HG03139 (cell line): Measurements from ENCODE around the gene FREM3.
A peak's percentile ranks its signal among the peaks of the same experiment; 100 is the strongest.
"Not testable (repeated sequence)": the region's sequence is repeated elsewhere in the genome, so short reads cannot be mapped to it uniquely, and the experiment has no call there.

Experiments
- ATAC-seq: cut with Tn5 transposase; IDR thresholded peaks from one replicate; pipeline ENCODE4 v1.9.1; 2021; ENCODE audit not compliant: unreplicated experiment

Gene FREM3

GRCh38 chr4:143586080-143586479, 114.4 kb downstream of the FREM3 start:
- ATAC-seq: no peak

GRCh38 chr4:143585548-143585947, 114.9 kb downstream of the FREM3 start:
- no peak for ATAC-seq

GRCh38 chr4:143581331-143581946, 119.0 kb downstream of the FREM3 start:
- no peak for ATAC-seq

- ATAC-seq: no peak
These were observed 125.1 kb downstream of the FREM3 start for GRCh38 chr4:143575331-143575730.

- ATAC-seq: no peak
These were observed 136.0 kb downstream of the FREM3 start for GRCh38 chr4:143564472-143564871.

GRCh38 chr4:143559757-143560147, 140.7 kb downstream of the FREM3 start:
- ATAC-seq: no peak

- peak; percentile 83 for ATAC-seq
These were observed 141.4 kb downstream of the FREM3 start for GRCh38 chr4:143558823-143559756.

GRCh38 chr4:143558286-143558685, 142.2 kb downstream of the FREM3 start:
- no peak for ATAC-seq

- no peak for ATAC-seq
These were observed 144.8 kb downstream of the FREM3 start for GRCh38 chr4:143555676-143556075.

GRCh38 chr4:143554728-143555597, 145.5 kb downstream of the FREM3 start:
- peak; percentile 49 for ATAC-seq

- no peak for ATAC-seq
These were observed 150.5 kb downstream of the FREM3 start for GRCh38 chr4:143549928-143550327.

- ATAC-seq: no peak
These were observed 160.8 kb downstream of the FREM3 start for GRCh38 chr4:143539670-143540023.

GRCh38 chr4:143538979-143539669, 161.4 kb downstream of the FREM3 start:
- no peak for ATAC-seq

- ATAC-seq: no peak
These were observed 168.5 kb downstream of the FREM3 start for GRCh38 chr4:143531788-143532491.

GRCh38 chr4:143531380-143531779, 169.1 kb downstream of the FREM3 start:
- no peak for ATAC-seq

GRCh38 chr4:143528046-143528445, 172.4 kb downstream of the FREM3 start:
- not testable (repeated sequence) for ATAC-seq
